EH (cell line): ENCODE data around the gene SCAND1.
"Not testable (repeated sequence)": the region's sequence is repeated elsewhere in the genome, so short reads cannot be mapped to it uniquely, and the experiment has no call there.

Source experiments
- DNase-seq: peaks from one replicate; pipeline ENCODE4 v3.0.0-alpha.2; 2015; ENCODE audit warnings: low read depth

Gene SCAND1

GRCh38 chr20:35954200-35954906, at the start of gene SCAND1:
TSS of gene SCAND1 (minus strand) at chr20:35954502. CDS start at chr20:35954284, 218 bp downstream.
- DNase-seq: peak; percentile 96

- DNase-seq: no peak
Observed at GRCh38 chr20:36004045-36004444, 49.7 kb upstream of the SCAND1 start.

GRCh38 chr20:36002855-36003254, 48.6 kb upstream of the SCAND1 start:
- no peak for DNase-seq

DNA sequence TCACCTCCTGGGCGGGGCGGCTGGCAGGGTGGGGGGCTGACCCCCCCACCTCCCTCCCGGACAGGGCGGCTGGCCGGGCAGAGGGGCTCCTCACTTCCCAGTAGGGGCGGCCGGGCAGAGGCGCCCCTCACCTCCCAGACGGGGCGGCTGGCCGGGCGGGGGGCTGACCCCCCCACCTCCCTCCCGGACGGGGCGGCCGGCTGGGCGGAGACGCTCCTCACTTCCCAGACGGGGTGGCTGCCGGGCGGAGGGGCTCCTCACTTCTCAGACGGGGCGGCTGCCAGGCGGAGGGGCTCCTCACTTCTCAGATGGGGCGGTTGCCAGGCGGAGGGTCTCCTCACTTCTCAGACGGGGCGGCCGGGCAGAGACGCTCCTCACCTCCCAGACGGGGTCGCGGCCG, 47.0 kb upstream of the SCAND1 start:
- DNase-seq: not testable (repeated sequence)

GRCh38 chr20:35996492-35996891, 42.2 kb upstream of the SCAND1 start:
- not testable (repeated sequence) for DNase-seq

DNA sequence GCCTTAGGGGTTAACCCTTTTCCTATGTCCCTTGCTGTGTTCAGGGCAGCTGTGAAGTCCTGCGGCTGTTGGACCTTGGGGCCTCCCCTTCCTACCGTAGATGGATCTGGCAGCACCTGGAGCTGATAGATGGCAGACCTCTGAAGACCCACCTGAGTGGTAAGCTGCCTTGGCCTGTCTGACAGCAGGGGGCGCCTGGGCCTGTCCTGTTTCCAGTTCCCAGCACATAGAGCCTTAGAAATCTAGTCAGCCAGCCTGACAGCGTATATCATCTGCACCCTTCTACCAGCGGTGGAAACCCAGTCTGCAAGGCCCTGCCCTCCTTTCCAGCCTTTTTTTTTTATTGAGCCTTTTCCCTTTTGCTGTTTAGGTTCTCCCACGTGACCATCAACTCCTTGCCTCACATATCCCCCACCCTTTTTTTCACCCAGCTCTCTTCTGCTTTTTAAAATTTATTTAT, 40.7 kb upstream of the SCAND1 start:
- peak; percentile 79 for DNase-seq

DNA sequence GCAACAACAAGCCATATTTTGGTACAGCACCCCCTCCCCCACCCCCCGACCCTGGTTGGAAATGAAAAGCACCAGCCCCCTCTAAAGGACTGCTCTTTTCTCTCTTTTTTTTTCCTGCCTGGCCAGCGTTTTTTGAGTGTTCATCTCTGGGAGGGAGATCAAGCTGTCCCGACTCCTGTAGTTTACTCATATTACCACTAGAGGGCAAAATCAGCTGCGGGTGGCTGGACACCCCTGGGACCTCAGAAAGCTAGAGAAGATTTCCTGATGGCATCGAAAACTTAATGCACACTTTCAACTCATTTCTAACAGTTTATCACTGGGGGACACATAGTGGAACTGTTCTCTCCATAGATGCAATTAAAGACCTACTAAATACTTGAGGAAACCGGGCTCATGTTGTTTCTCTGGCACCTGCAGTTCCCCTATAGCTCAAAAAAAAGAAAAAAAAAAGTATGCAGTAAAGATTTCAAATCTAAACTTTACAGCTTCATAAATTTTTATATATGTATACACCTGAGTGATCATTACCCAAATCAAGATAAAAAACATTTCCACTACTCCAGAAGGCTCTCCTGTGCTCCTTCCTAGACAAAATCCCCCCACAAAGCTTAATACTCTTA, 38.5 kb upstream of the SCAND1 start:
- peak; percentile 73 for DNase-seq

GRCh38 chr20:35991142-35991771, 37.0 kb upstream of the SCAND1 start:
- DNase-seq: peak; percentile 41

GRCh38 chr20:35988910-35989463, 34.7 kb upstream of the SCAND1 start:
- peak; percentile 38 for DNase-seq

DNA sequence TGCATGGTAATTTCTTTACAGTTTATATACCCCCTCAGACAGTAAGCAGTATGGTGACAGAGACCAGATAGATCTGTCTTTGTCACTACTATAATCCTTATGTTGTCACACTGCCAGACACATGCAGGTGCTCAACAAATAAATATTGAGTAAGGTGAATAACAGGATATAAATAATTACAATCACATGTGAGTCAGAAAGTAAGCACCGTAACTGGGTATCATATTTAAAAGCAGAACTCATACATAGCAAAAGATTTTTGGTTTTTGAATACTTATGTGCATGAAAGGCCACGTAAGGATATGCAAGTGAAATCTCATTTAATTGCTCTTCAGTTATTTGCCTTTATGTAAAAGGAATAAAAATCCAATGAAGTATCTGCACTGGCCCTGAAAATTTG, 31.5 kb upstream of the SCAND1 start:
- no peak for DNase-seq

DNA sequence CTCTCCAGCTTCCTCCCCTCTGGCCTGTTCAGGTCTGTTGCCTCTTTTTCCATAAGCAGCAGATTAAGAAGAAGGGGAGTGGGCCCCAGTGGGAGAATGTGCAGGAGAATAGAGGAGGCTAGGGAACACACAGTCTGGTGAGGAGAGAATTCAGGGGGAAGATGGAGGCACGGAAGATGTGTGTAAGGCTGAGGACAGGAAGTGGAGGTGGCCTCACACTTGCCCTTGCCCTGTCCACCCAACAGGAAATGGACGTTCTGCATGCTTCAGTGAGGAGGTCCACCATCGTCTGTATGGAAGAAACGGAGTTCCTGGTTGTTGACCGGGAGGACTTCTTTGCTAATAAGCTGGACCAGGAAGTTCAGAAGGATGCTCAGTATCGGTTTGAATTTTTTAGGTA, 30.1 kb upstream of the SCAND1 start:
- no peak for DNase-seq

DNA sequence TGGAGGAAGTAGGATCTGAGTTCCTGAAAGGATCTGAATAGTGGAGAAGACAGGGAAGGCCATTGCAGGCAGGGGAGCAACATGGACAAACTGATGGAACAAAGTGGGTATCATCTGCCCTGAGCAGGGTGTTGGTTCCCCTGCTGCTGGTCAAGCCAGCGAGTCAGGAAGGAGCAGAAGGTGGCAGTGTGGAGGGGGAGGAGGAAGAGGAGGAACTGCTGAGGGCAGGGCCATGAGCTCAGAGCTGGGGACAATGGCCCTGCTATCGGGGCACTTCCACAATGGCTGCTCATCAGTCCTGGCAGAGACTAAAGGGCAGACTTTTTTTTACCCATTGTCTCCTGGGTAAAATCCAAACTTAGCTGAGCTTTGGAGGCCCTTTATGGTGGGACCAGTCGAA, 27.7 kb upstream of the SCAND1 start:
- no peak for DNase-seq

DNA sequence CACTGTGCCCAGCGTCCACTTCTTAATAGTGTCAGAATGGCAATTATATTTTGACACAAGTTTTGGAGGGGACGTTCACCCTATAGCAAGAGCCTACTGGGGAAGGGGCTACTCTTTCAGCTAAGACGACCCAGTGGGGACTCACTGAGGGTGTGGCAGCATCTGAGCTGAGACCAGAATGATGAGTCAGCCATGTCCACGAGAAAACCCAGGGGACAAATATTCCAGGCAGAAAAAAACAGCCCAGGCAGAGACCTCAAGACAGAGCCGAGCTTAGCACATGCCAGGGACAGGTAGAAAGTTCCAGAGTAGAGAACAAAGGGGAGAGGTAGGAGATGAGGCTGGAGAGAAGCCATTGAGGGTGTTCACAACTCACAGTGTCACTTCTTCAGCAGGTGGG, 25.2 kb upstream of the SCAND1 start:
- no peak for DNase-seq

DNA sequence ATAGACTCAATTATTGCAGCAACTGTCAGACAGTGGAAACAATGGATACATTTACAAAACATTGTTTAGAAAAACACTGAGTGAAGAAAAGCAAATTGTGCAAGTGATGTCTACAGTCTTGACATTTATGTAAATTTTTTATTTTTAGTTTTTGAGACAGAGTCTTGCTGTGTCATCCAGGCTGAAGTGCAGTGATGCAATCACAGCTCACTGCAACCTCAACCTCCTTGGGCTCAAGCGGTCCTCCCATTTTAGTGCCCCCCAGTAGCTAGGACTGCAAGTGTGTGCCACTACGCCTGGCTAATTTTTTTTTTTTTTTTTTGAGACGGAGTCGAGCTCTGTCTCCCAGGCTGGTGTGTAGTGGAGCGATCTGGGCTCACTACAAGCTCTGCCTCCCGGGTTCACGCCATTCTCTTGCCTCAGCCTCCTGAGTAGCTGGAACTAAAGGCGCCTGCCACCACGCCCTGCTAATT, 23.8 kb upstream of the SCAND1 start:
- DNase-seq: peak; percentile 27

DNA sequence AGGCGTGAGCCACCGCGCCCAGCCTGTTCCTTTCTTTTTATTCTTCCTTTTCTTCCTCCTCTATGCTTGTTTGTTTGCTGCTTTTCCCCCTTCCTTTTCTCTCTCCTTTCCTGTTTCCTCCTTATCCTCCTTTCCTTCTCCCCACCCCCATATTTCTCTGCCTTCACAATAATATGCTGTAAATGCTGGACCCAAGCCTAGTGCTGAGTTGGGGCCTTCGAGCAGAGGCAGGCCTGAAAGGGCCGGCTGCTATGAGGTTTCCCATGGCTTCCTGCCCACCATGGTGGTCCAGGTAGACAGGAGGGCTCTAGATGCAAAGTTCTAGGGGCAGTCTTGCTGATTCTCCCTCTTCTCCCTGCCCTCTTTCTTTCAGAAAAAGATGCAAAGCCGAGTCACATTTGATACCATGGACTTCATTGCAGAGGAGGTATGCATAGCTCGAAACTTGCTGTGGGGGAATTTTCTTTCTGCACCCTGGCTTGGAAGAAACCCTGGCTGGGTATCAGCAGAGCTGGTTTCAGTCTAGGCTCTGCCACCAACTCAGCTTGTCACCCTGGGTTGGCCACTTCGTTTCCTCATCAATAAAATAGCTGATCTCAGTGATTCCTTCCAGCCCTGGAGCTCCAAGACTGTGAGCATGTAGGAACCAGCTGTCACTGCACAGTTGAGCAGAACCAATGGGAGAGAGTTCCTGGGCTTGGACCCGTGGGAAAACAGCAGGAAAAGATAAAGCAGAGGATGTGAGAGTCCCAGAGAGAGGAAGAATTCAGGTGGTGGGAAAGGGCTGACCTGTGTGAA, 21.5 kb upstream of the SCAND1 start:
- DNase-seq: no peak

GRCh38 chr20:35974256-35974655, 20.0 kb upstream of the SCAND1 start:
- DNase-seq: no peak

DNA sequence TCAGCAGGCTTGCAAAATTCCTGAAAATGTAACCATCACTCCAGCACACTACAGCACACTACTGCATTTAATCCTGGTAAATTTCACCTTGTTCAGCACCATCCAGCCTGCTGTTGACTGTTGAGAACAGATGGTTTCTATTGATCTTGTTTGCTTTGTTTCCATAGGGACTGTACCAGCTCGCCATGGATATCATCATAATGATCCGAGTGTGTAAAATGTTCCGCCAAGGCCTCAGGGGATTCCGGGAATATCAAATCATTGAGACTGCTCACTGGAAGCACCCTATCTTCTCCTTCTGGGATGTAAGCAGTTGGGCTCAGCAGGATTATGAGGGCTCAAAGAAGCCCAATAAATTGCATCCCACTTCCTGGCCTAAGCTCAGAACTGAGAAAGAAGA, 18.2 kb upstream of the SCAND1 start:
- DNase-seq: peak; percentile 32

- DNase-seq: no peak
Observed at GRCh38 chr20:35971981-35972380, 17.7 kb upstream of the SCAND1 start.

DNA sequence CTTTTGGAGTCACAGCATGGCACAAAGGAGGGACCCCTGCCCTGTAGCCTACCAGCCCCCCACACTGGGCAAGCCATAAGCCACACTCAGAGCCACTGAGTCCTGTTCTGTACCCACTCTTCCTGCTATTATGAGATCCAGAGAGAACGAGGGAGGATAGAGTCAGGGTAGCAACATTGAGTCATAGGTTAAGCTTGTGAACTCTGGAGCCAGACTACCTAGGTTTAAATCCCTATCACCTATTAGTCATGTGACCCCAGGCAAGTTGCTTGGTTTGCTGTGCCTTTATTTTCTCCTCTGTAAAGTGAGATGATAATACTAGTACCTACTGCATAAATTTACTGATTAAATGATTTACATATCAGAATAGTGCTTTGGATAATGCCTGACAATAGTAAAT, 14.6 kb upstream of the SCAND1 start:
- no peak for DNase-seq

DNA sequence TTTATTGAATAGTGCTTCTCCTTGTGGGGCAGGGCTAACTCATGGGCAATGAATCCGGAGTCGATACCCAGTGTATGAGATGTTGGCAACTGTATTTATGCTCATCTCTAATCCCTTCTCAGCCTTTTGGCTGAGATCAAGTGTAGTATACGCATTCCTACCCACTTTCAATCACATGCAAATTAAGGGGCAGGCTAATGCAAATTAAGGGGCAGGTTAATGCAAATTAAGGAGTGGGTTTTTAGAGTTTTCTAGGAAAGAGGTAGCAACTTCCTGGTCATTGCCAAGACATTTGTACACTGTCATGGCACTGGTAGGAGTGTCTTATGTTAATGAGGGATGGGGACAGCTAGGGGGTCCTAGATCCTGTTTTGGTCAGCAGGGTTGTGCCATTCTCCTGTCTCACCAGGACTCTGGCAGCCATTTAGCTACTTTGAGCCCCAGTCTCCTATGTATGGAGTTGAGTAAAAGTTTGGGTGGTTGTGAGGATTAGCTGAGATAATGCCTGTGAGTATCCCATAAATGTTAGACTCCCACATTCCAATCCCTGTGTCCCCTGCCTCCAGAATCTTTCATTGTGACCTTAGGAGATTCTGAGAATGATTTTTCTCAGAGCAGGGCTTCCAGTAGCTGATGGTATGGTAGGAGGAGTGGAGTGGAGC, 13.8 kb upstream of the SCAND1 start, which contains the start of gene CNBD2:
CNBD2 (plus strand) TSS at position 612 of the 662 bp plus-strand sequence. CDS start 173 bp downstream, outside the sequence.
- DNase-seq: no peak

GRCh38 chr20:35963878-35964277, 9.6 kb upstream of the SCAND1 start:
- DNase-seq: no peak
